Hepatocyte (in vitro differentiated cells): Measurements from ENCODE around the gene MRPL53. TPM values are rescaled to one million over a fixed set of nuclear protein-coding genes. Genes with fewer than 3 reads are reported as not detected.

Source experiments
- DNase-seq: peaks from one replicate; pipeline ENCODE4 v3.0.0-alpha.2; 2016; ENCODE audit warnings: low spot score
- H2AFZ ChIP-seq: fragments of 200-600 bp; sonication (generic); 2 replicates; pipeline ENCODE4 v1.6.0; 2016; ENCODE audit warnings: antibody characterized with exemption, mild to moderate bottlenecking
- H3K27ac ChIP-seq: fragments of 200-600 bp; sonication (generic); 2 replicates; pipeline ENCODE4 v1.5.1; 2016; ENCODE audit warnings: mild to moderate bottlenecking
- H3K27me3 ChIP-seq: fragments of 200-600 bp; sonication (generic); 2 replicates; pipeline ENCODE4 v1.6.1; 2016
- H3K36me3 ChIP-seq: fragments of 200-600 bp; sonication (generic); replicated peaks from 2 replicates; pipeline ENCODE4 v1.5.1; 2016; ENCODE audit warnings: low read depth; ENCODE audit not compliant: insufficient read depth
- H3K4me1 ChIP-seq: fragments of 200-600 bp; sonication (generic); 2 replicates; pipeline ENCODE4 v1.5.1; 2016; ENCODE audit warnings: mild to moderate bottlenecking, moderate library complexity; ENCODE audit not compliant: insufficient read depth
- H3K4me2 ChIP-seq: fragments of 200-600 bp; sonication (generic); 2 replicates; pipeline ENCODE4 v1.6.0; 2016
- H3K4me3 ChIP-seq: fragments of 200-600 bp; sonication (generic); 2 replicates; pipeline ENCODE4 v1.5.1; 2016; ENCODE audit warnings: mild to moderate bottlenecking
- H3K79me2 ChIP-seq: fragments of 200-600 bp; sonication (generic); 2 replicates; pipeline ENCODE4 v1.6.0; 2017; ENCODE audit warnings: mild to moderate bottlenecking
- H3K9me2 ChIP-seq: fragments of 200-600 bp; sonication (generic); replicated peaks from 2 replicates; pipeline ENCODE4 v1.6.0; 2017; ENCODE audit warnings: mild to moderate bottlenecking; ENCODE audit not compliant: insufficient read depth
- H3K9me3 ChIP-seq: fragments of 200-600 bp; sonication (generic); 2 replicates; pipeline ENCODE4 v1.5.1; 2016; ENCODE audit warnings: low read depth, mild to moderate bottlenecking
- H4K20me1 ChIP-seq: fragments of 200-600 bp; sonication (generic); 2 replicates; pipeline ENCODE4 v1.6.0; 2016; ENCODE audit warnings: mild to moderate bottlenecking; ENCODE audit not compliant: insufficient read depth, poor library complexity, severe bottlenecking
- EZH2 ChIP-seq: fragments of 200-600 bp; sonication (generic); IDR thresholded peaks from 2 replicates; pipeline ENCODE4 v1.6.1; 2016; ENCODE audit warnings: antibody characterized with exemption, mild to moderate bottlenecking, borderline replicate concordance
- EZH2phosphoT487 ChIP-seq: fragments of 200-600 bp; sonication (generic); IDR thresholded peaks from one replicate; pipeline ENCODE4 v1.6.1; 2018; ENCODE audit warnings: antibody characterized with exemption, mild to moderate bottlenecking, low read depth, moderate library complexity; ENCODE audit not compliant: unreplicated experiment, severe bottlenecking
- WGBS: methylation state at CpG from one replicate; pipeline ENCODE4 v1.1.6; 2016; ENCODE audit warnings: low lambda C conversion rate; ENCODE audit errors: missing lambda C conversion rate; 5-methylcytosine and 5-hydroxymethylcytosine counted together
- polyA plus RNA-seq: library from polyadenylated mRNA; unstranded; fragments of >200 nt; fragmentation: Nextera tagmentation; extraction: Ambion mirVana; gene quantifications from 2 replicates; pipeline ENCODE4 v1.2.1, GENCODE V29; 2016
- total RNA-seq: library from RNA; depleted of rRNA; stranded (reverse); fragments of >200 nt; gene quantifications from 2 replicates; pipeline ENCODE4 v1.2.3, GENCODE V29; 2014
- TF ChIP-seq, protein P1 (sequence below): fragments of 200-600 bp; sonication (generic); IDR thresholded peaks from 2 replicates; pipeline ENCODE4 v1.5.1; 2016; ENCODE audit warnings: antibody characterized with exemption, mild to moderate bottlenecking; ENCODE audit not compliant: poor library complexity

MRPL53 gene
- total and polyA plus RNA-seq, 2 experiments from 2014 or later = 23.4 to 95.9 TPM

DNA sequence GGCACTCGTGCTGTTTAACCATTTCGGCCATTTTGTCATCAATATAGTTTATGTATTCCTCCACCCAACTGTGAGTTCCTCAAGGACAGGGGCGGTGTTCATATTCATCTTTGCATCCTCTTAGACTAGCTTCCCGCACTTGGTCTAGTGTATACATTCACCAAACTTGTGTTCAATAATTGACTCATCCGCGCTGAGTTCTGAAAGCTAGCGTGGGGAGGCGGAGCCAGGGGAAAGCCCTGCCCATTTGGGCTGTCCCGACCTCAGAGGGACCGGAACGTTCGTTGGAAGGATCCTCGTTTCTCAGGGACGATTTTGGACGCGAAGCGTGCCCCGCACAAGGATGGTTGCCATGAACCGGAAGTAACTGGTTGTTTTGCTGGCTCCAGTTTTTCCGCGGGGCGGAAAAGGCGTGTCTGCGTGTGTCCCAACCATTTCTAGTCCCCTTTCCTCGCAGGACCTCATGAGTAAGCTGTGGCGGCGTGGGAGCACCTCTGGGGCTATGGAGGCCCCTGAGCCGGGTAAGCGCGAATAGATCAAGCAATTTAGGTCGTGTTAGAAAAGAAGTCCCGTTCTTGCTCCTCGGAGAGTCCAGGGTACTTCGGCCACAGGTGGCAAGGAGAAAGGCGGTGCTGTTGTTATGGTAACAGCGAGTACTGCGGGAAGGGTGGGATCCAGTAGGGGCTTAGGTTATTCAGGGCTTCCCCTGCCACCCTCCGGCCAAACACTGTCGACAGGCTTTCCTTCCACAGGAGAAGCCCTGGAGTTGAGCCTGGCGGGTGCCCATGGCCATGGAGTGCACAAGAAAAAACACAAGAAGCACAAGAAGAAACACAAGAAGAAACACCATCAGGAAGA is 17.6 kb downstream of the MRPL53 start, which contains the start of gene INO80B:
INO80B (plus strand) TSS at position 434 of the 858 bp plus-strand sequence; CDS start at position 464, 30 bp downstream.
- Histone ChIP-seq H3K27ac (no peak within 1 kb of the TSS), H3K4me2 (peak within 1 kb of the TSS; percentile 82), H3K9me3 (no peaks in the 10 kb centered on the region), H3K27me3 (no peaks in the 10 kb centered on the region), H3K4me3 (peak within 1 kb of the TSS; percentile 42), H4K20me1 (no peaks in the 10 kb centered on the region), H3K36me3 (no peaks in the 10 kb centered on the region), H3K4me1 (peaks cover 15% of the 10 kb centered on the region), H3K9me2 (no peaks in the 10 kb centered on the region), H2AFZ (peak within 1 kb of the TSS; percentile 46), H3K79me2 (peaks cover 25% of the 10 kb centered on the region)
- peak; percentile 97 for DNase-seq
- 2% methylated on average over 40 of the region's 40 CpGs for whole genome bisulfite sequencing
- TF ChIP-seq EZH2 (no peak), EZH2phosphoT487 (no peak)
- TF ChIP-seq, protein P1, sequence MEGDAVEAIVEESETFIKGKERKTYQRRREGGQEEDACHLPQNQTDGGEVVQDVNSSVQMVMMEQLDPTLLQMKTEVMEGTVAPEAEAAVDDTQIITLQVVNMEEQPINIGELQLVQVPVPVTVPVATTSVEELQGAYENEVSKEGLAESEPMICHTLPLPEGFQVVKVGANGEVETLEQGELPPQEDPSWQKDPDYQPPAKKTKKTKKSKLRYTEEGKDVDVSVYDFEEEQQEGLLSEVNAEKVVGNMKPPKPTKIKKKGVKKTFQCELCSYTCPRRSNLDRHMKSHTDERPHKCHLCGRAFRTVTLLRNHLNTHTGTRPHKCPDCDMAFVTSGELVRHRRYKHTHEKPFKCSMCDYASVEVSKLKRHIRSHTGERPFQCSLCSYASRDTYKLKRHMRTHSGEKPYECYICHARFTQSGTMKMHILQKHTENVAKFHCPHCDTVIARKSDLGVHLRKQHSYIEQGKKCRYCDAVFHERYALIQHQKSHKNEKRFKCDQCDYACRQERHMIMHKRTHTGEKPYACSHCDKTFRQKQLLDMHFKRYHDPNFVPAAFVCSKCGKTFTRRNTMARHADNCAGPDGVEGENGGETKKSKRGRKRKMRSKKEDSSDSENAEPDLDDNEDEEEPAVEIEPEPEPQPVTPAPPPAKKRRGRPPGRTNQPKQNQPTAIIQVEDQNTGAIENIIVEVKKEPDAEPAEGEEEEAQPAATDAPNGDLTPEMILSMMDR = no peak

DNA sequence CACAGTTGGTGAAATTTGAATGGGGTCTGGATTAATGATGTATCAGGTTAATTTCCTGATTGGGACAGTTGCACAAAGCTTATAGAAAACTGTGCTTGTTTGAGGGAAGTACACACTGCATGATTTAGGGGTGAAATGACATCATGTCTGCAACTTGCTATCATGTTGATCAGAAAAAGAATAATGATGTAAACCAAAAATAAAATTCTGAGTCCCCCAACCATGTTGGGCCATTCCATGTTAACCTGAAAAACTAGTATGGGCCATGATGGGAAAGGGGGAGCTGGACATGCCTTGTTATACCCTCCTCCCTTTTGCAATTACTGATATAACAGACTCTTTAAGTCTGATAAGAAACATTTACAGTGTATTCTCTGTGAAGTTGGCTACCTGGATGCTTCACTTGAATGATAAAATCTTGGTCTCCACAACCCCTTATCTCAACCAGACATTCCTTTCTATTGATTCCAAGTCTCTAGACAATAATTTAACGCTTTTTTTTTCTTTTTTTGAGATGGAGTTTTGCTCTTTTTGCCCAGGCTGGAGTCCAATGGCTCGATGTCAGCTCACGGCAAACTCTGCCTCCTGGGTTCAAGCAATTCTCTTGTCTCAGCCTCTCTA is 21.8 kb downstream of the MRPL53 start:
- Histone ChIP-seq H2AFZ (no peak overlapping the region), H3K27me3 (no peaks in the 10 kb centered on the region), H4K20me1 (no peaks in the 10 kb centered on the region), H3K9me3 (no peaks in the 10 kb centered on the region), H3K4me2 (no peak overlapping the region), H3K4me1 (peaks cover 8% of the 10 kb centered on the region), H3K79me2 (peaks cover 6% of the 10 kb centered on the region), H3K36me3 (no peaks in the 10 kb centered on the region), H3K4me3 (no peak overlapping the region), H3K9me2 (no peaks in the 10 kb centered on the region), H3K27ac (no peak overlapping the region)
- no peak for DNase-seq
- TF ChIP-seq EZH2 (no peak), EZH2phosphoT487 (no peak)
- TF ChIP-seq, protein P1 = no peak
- 74% methylated on average over 3 of the region's 3 CpGs for WGBS

DNA sequence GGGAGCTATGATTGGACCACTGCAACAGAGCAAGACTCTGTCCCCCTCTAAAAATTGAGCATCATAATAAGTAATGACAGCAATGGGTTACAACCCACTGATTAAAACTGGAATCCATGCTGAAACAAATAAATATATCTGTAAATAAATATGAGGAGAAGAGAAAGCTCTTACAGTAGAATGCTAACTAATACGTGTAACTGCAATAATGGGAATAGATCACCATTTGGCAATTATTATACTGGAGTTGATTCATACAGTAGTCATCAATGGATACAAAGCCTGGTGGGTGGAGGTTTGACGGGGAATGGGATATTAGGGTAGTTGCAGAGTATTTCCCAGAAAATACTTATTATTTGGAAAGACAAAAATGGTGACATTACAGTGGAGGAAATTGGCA is 23.7 kb downstream of the MRPL53 start:
- Histone ChIP-seq H3K27me3 (no peaks in the 10 kb centered on the region), H3K4me1 (peaks cover 8% of the 10 kb centered on the region), H3K4me3 (no peak overlapping the region), H3K9me2 (no peaks in the 10 kb centered on the region), H2AFZ (no peak overlapping the region), H4K20me1 (no peaks in the 10 kb centered on the region), H3K79me2 (no peaks in the 10 kb centered on the region), H3K36me3 (no peaks in the 10 kb centered on the region), H3K27ac (no peak overlapping the region), H3K4me2 (no peak overlapping the region), H3K9me3 (no peaks in the 10 kb centered on the region)
- TF ChIP-seq EZH2 (no peak), EZH2phosphoT487 (no peak)
- DNase-seq = no peak
- WGBS = 88% methylated on average over 2 of the region's 2 CpGs
